ENCODE measurements around the gene TREML2.

Gene TREML2

GRCh38 chr6:41176189-41176588, 24.8 kb downstream of the TREML2 start:
- DNase-seq (ENCODE audit: low read depth), result no peak

GRCh38 chr6:41175084-41175483, 25.9 kb downstream of the TREML2 start:
- no peak for DNase-seq (ENCODE audit: low read depth)

- DNase-seq (ENCODE audit: low read depth), result no peak
Observed at GRCh38 chr6:41174610-41175009, 26.3 kb downstream of the TREML2 start.

- DNase-seq (ENCODE audit: low read depth), result no peak
Observed at GRCh38 chr6:41171908-41172307, 29.0 kb downstream of the TREML2 start.

- no peak for DNase-seq (ENCODE audit: low read depth)
Observed at GRCh38 chr6:41170547-41171160, 30.3 kb downstream of the TREML2 start.

- no peak for DNase-seq (ENCODE audit: low read depth)
Observed at GRCh38 chr6:41167173-41167963, 33.6 kb downstream of the TREML2 start.

- DNase-seq (ENCODE audit: low read depth), result no peak
Observed at GRCh38 chr6:41164551-41165120, 36.3 kb downstream of the TREML2 start.

GRCh38 chr6:41163419-41163717, 37.6 kb downstream of the TREML2 start:
- DNase-seq (ENCODE audit: low read depth), result no peak

- DNase-seq (ENCODE audit: low read depth), result no peak
Observed at GRCh38 chr6:41162687-41163418, 38.1 kb downstream of the TREML2 start, which contains the start of gene TREM2. TREM2 (minus strand) TSS chr6:41163116; CDS start chr6:41163082, 34 bp downstream.

GRCh38 chr6:41161851-41162552, 38.9 kb downstream of the TREML2 start:
- no peak for DNase-seq (ENCODE audit: low read depth)

GRCh38 chr6:41161380-41161779, 39.6 kb downstream of the TREML2 start:
- DNase-seq (ENCODE audit: low read depth), result no peak

GRCh38 chr6:41160933-41161332, 40.0 kb downstream of the TREML2 start:
- DNase-seq (ENCODE audit: low read depth), result no peak

GRCh38 chr6:41159415-41160082, 41.4 kb downstream of the TREML2 start:
- DNase-seq (ENCODE audit: low read depth), result no peak

- DNase-seq (ENCODE audit: low read depth), result no peak
Observed at GRCh38 chr6:41157323-41157722, 43.6 kb downstream of the TREML2 start.

GRCh38 chr6:41156771-41157170, 44.2 kb downstream of the TREML2 start:
- DNase-seq (ENCODE audit: low read depth), result no peak

GRCh38 chr6:41156001-41156400, 44.9 kb downstream of the TREML2 start:
- DNase-seq (ENCODE audit: low read depth), result no peak

- no peak for DNase-seq (ENCODE audit: low read depth)
Observed at GRCh38 chr6:41155132-41155805, 45.7 kb downstream of the TREML2 start.

- DNase-seq (ENCODE audit: low read depth), result no peak
Observed at GRCh38 chr6:41153992-41154625, 46.8 kb downstream of the TREML2 start, which contains the start of gene TREML1. TREML1 (minus strand) TSS chr6:41154347; CDS start chr6:41154288, 59 bp downstream.

- DNase-seq (ENCODE audit: low read depth), result no peak
Observed at GRCh38 chr6:41153451-41153850, 47.5 kb downstream of the TREML2 start.

- no peak for DNase-seq (ENCODE audit: low read depth)
Observed at GRCh38 chr6:41150671-41151070, 50.3 kb downstream of the TREML2 start.
